HS-5 (cell line): ENCODE data around the gene PRKCH.
A peak's percentile ranks its signal among the peaks of the same experiment; 100 is the strongest.
"Not testable (repeated sequence)": the region's sequence is repeated elsewhere in the genome, so short reads cannot be mapped to it uniquely, and the experiment has no call there.

ENCODE experiments used
- DNase-seq: peaks from one replicate; pipeline ENCODE4 v3.0.0-alpha.2; 2012; ENCODE audit warnings: low read depth

PRKCH gene

DNA sequence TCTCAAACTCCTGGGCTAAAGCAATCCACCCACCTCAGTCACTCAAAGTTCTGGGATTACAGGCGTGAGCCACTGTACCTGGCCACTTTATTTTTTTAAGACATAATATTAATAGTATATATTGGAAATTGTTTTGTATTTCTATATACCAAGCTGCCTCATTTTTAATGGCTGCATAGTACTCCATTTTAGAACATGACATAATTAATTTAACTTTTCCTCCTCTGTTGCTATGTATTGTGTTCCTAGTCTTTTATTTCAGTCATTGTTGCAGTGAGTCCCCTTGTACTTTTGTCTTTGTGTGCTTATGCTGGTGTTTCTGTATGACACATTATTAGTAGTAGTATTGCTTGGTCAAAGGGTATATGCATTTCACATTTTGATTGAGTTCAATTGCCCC, 138.7 kb downstream of the PRKCH start:
- DNase-seq = no peak

- no peak for DNase-seq
Observed at GRCh38 chr14:61460718-61461611, 139.6 kb downstream of the PRKCH start.

GRCh38 chr14:61461808-61462275, 140.5 kb downstream of the PRKCH start:
- no peak for DNase-seq

- peak; percentile 79 for DNase-seq
Observed at GRCh38 chr14:61462566-61463193, 141.3 kb downstream of the PRKCH start.

DNA sequence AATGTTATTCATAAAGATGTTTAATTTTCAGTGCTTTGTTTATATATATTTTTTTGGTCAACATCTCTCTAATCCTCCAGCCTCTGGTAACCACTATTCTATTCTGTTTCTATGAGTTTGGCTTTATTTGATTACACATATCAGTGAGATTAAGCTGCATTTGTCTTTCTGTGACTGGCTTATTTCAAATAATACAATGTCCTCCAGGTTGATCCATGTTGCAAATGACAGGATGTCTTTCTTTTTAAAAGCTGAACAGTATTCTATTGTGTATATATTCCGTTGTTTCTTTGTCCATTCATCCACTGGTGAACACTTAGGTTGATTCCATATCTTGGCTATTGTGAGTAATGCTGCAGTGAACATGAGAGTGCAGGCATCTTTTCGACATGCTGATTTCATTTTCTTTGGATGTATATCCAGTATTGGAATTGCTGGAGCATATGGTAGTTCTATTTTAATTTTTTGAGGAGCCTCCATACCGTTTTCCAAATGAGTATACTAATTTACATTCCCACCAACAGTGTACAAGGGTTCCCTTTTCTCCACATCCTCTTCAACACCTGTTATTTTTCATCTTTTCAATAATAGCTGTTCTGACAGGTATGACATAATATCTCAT, 142.4 kb downstream of the PRKCH start:
- DNase-seq = no peak

DNA sequence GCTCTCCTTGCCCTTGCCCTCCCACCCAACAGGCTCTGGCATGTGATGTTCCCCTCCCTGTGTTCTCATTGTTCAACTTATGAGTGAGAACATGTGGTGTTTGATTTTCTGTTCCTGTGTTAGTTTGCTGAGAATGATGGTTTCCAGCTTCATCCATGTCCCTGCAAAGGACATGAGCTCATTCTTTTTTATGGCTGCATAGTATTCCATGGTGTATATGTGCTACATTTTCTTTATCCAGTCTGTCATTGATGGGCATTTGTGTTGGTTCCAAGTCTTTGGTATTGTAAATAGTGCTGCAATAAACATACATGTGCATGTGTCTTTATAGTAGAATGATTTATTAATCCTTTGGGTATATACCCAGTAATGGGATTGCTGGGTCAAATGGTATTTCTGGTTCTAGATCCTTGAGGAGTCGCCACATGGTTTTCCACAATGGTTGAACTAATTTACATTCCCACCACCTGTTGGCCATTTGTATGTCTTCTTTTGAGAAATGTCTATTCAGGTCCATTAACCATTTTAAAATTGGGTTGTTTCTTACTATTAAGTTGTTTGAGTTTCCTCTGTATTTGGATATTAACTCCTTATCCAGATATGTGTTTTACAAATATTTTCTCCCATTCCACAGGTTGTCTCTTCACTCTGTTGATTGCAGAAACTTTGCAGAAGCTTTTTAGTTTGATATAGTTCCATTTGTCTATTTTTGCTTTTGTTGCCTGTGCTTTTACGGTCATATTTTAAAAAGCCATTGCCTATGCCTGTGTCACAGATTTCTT, 143.4 kb downstream of the PRKCH start:
- DNase-seq = not testable (repeated sequence)

- DNase-seq = peak; percentile 88
Observed at GRCh38 chr14:61466249-61466904, 145.0 kb downstream of the PRKCH start.

- no peak for DNase-seq
Observed at GRCh38 chr14:61466905-61467280, 145.5 kb downstream of the PRKCH start.

- no peak for DNase-seq
Observed at GRCh38 chr14:61467296-61467695, 145.9 kb downstream of the PRKCH start.

DNA sequence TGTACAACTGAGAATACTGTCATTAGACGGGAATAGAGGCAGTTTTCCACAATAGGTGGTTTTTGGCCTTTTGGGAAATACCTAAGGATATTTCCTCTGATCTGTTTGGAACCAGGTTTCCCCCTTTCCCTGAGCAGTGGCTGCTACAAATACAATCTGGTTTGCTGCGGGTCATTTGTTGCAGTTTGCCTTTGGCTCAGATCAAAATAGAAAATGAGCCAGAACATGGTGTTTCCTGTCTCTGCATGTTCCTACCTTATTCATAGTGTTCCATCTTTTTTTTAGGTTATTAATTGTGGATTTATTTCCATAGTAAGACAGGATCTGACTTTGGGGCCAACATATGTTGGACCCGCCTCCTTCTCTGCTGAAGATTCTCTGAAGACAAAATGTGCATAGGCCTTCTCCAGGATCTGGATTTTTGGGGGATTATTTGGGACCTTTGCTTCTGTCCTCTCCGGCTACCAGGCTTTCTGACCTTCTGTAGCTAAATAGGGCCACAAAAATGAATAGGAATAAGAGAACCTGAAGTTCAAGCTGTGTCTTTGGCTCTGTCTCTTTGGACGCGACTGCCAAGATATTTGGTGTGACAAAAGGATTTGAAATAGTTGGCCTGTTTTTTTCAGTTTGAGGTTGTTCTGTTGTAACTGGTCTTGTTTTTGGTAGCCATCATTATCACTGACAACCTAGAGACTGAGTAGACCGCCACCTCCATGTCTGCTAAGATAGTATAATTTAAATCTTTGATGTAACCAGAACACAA, 146.9 kb downstream of the PRKCH start:
- no peak for DNase-seq

- no peak for DNase-seq
Observed at GRCh38 chr14:61469781-61470180, 148.4 kb downstream of the PRKCH start.

- peak; percentile 80 for DNase-seq
Observed at GRCh38 chr14:61470261-61470960, 149.0 kb downstream of the PRKCH start.

- DNase-seq = no peak
Observed at GRCh38 chr14:61470961-61471293, 149.5 kb downstream of the PRKCH start.

GRCh38 chr14:61471297-61472005, 150.1 kb downstream of the PRKCH start:
- no peak for DNase-seq

GRCh38 chr14:61472011-61472672, 150.8 kb downstream of the PRKCH start:
- peak; percentile 96 for DNase-seq

DNA sequence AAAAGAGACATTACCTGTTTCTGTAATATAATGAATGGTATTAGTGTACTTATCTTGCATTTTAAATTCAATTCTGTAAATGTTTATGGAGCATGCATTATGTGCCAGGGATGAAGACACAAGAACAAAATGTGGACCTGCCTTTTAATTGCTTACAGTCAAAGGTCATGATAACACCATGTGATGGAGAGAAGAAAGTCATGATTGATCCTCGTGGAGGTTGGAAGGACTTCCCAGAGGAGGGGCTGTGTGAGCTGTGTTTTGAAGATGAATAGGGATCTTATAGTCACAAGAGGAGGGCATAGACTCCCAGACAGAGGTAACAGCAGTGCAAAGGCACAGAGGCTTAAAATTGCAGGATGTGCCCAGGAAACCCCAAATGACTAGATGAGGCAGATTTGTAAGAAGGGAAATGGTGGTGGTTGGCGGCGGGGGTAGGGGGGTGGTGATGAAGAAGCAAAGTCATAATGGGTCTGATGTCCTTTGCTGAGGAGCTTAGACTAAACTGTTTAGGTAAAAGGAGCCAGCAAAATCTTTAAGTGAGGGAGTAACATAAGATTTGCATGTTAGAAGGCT, 151.5 kb downstream of the PRKCH start:
- no peak for DNase-seq

GRCh38 chr14:61474015-61474414, 152.6 kb downstream of the PRKCH start:
- no peak for DNase-seq

DNA sequence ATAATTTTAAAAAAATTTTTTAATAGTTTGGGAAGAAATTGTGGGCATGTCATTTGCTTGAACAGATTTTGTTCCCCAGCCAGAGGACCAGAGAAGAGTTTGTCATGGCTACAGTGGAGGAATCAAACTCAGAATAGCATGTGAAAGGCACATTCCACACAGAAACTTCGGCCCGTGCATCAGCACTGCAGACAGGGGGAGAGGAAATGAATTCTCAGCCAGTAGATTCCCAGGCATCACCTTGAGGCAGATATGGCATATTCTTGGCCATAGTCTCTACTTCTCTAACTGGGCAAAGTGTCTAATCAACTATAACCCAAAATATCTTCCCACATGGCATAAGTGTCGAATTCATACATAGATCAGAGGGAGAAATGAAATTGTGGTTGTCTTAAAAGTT, 153.3 kb downstream of the PRKCH start:
- DNase-seq = no peak

- DNase-seq = no peak
Observed at GRCh38 chr14:61475316-61475715, 153.9 kb downstream of the PRKCH start.
